IMR-90 (cell line): Measurements from ENCODE around the gene ME3. TPM values are rescaled to one million over a fixed set of nuclear protein-coding genes. Genes with fewer than 3 reads are reported as not detected.

Experiments
- ATAC-seq: fragments of 200-7000 bp; cut with Tn5 transposase; 2 replicates; pipeline ENCODE4 v1.9.1; 2020; ENCODE audit warnings: low read depth, mild to moderate bottlenecking, moderate library complexity
- BruUV-seq: library from RNA; stranded (reverse); fragments of 400-500 nt; replicated peaks from 2 replicates; lab custom pipeline; 2021; lab: Mats Ljungman, UMichigan
- CTCF ChIA-PET: fragments of 300-600 bp; formaldehyde crosslinking; extraction: SDS; loops from one replicate; lab custom pipeline; 2021; ENCODE audit warnings: antibody characterized with exemption; lab: Yijun Ruan, JAX
- POLR2A ChIA-PET: fragments of 300-600 bp; sonication (Branson Sonifier 250); formaldehyde crosslinking; loops from one replicate; lab custom pipeline; 2022; ENCODE audit warnings: antibody characterized with exemption; ENCODE audit not compliant: unreplicated experiment; lab: Charles Lee
- DNase-seq: peaks from one replicate; pipeline ENCODE4 v3.0.0; 2013
- H2AFZ ChIP-seq: replicated peaks from 2 replicates; pipeline ENCODE3; 2013; ENCODE audit warnings: low read length, mild to moderate bottlenecking; ENCODE audit not compliant: poor library complexity
- H2AK5ac ChIP-seq: 2 replicates; pipeline ENCODE4 v1.6.1; 2013; ENCODE audit warnings: low read depth, low read length, inconsistent platforms
- H2AK9ac ChIP-seq: replicated peaks from 2 replicates; pipeline ENCODE3; 2013; ENCODE audit warnings: mild to moderate bottlenecking, low read depth, low read length, moderate library complexity; ENCODE audit not compliant: poor library complexity
- H2BK120ac ChIP-seq: 2 replicates; pipeline ENCODE4 v1.6.1; 2013; ENCODE audit warnings: low read depth, low read length, inconsistent platforms
- H2BK15ac ChIP-seq: 3 replicates; pipeline ENCODE4 v1.6.1; 2013; ENCODE audit warnings: low read depth, low read length, inconsistent platforms
- H2BK20ac ChIP-seq: 2 replicates; pipeline ENCODE4 v1.6.1; 2013; ENCODE audit warnings: low read depth, mild to moderate bottlenecking, inconsistent platforms, low read length, moderate library complexity
- H2BK5ac ChIP-seq: 2 replicates; pipeline ENCODE4 v1.6.1; 2013; ENCODE audit warnings: mild to moderate bottlenecking, low read depth, low read length, inconsistent platforms; ENCODE audit not compliant: poor library complexity, severe bottlenecking
- H3K14ac ChIP-seq: replicated peaks from 2 replicates; pipeline ENCODE4 v1.6.1; 2013; ENCODE audit warnings: low read depth, low read length, inconsistent platforms
- H3K18ac ChIP-seq: 2 replicates; pipeline ENCODE4 v1.6.1; 2013; ENCODE audit warnings: low read depth, low read length, control low read depth
- H3K23ac ChIP-seq: 2 replicates; pipeline ENCODE4 v1.6.1; 2013; ENCODE audit warnings: low read depth, low read length, inconsistent platforms
- H3K27ac ChIP-seq: 2 replicates; pipeline ENCODE4 v1.5.1; 2013; ENCODE audit warnings: mild to moderate bottlenecking, control low read depth, low read length; ENCODE audit not compliant: insufficient read depth
- H3K27me3 ChIP-seq: 2 replicates; pipeline ENCODE4 v1.6.1; 2013; ENCODE audit warnings: low read length; ENCODE audit not compliant: control insufficient read depth, insufficient read depth
- H3K36me3 ChIP-seq: 2 replicates; pipeline ENCODE4 v1.6.1; 2013; ENCODE audit warnings: low read length, mixed read lengths; ENCODE audit not compliant: control insufficient read depth, insufficient read depth
- H3K4ac ChIP-seq: 2 replicates; pipeline ENCODE4 v1.6.1; 2013; ENCODE audit warnings: low read depth, low read length, inconsistent platforms
- H3K4me1 ChIP-seq: 2 replicates; pipeline ENCODE4 v1.6.1; 2013; ENCODE audit warnings: low read length, mixed read lengths; ENCODE audit not compliant: control insufficient read depth, insufficient read depth
- H3K4me2 ChIP-seq: 2 replicates; pipeline ENCODE4 v1.6.1; 2013; ENCODE audit warnings: low read depth, mild to moderate bottlenecking, control low read depth, low read length, moderate library complexity
- H3K4me3 ChIP-seq: 2 replicates; pipeline ENCODE4 v1.5.1; 2013; ENCODE audit warnings: low read depth, mild to moderate bottlenecking, control low read depth, low read length, moderate library complexity; ENCODE audit not compliant: insufficient read depth
- H3K56ac ChIP-seq: 2 replicates; pipeline ENCODE4 v1.6.1; 2013; ENCODE audit warnings: low read length, inconsistent platforms; ENCODE audit not compliant: insufficient read depth; ENCODE audit errors: extremely low read depth
- H3K79me1 ChIP-seq, 2 experiments: 2 replicates each; pipeline ENCODE4 v1.6.1; 2013; ENCODE audit warnings: low read length in 2 of 2, inconsistent platforms in 1 of 2, low read depth in 1 of 2
- H3K9ac ChIP-seq: 2 replicates; pipeline ENCODE4 v1.6.1; 2013; ENCODE audit warnings: low read depth, low read length, control low read depth
- H3K9me1 ChIP-seq: 2 replicates; pipeline ENCODE4 v1.6.1; 2013; ENCODE audit warnings: low read length, inconsistent platforms; ENCODE audit not compliant: insufficient read depth
- H3K9me3 ChIP-seq: 2 replicates; pipeline ENCODE4 v1.6.1; 2013; ENCODE audit warnings: low read length; ENCODE audit not compliant: control insufficient read depth, insufficient read depth
- H4K20me1 ChIP-seq: 2 replicates; pipeline ENCODE4 v1.6.1; 2013; ENCODE audit warnings: low read length, inconsistent platforms; ENCODE audit not compliant: insufficient read depth
- H4K5ac ChIP-seq: 2 replicates; pipeline ENCODE4 v1.6.1; 2013; ENCODE audit warnings: mild to moderate bottlenecking, low read depth, low read length, control low read depth
- H4K8ac ChIP-seq, 2 experiments: 2 replicates each; pipeline ENCODE4 v1.6.1; 2013; ENCODE audit warnings: low read depth in 2 of 2, low read length in 2 of 2, control low read depth in 1 of 2, inconsistent platforms in 1 of 2
- H4K91ac ChIP-seq: 2 replicates; pipeline ENCODE4 v1.6.1; 2013; ENCODE audit warnings: low read depth, low read length, inconsistent platforms; ENCODE audit not compliant: insufficient read depth
- BHLHE40 ChIP-seq: fragments of 150-350 bp; IDR thresholded peaks from 2 replicates; pipeline ENCODE4 v1.6.1; 2016; ENCODE audit warnings: mild to moderate bottlenecking, low read depth, low read length
- CEBPB ChIP-seq: IDR thresholded peaks from 2 replicates; pipeline ENCODE4 v1.6.1; 2012; ENCODE audit warnings: low read depth, low read length, improper control_type of control experiment
- CHD1 ChIP-seq: IDR thresholded peaks from 2 replicates; pipeline ENCODE4 v1.6.1; 2012; ENCODE audit warnings: low read depth, low read length, improper control_type of control experiment
- CTCF ChIP-seq: conservative IDR thresholded peaks from 2 replicates; pipeline ENCODE4 v1.5.1; 2012; ENCODE audit warnings: mild to moderate bottlenecking, low read depth, low read length, improper control_type of control experiment
- ELK1 ChIP-seq: fragments of 150-350 bp; IDR thresholded peaks from 2 replicates; pipeline ENCODE4 v1.6.1; 2016; ENCODE audit warnings: low read depth, mild to moderate bottlenecking, low read length, moderate library complexity, borderline replicate concordance
- FOS ChIP-seq: fragments of 150-350 bp; IDR thresholded peaks from 2 replicates; pipeline ENCODE4 v1.6.1; 2016; ENCODE audit warnings: low read depth, low read length
- MAFK ChIP-seq: IDR thresholded peaks from 2 replicates; pipeline ENCODE4 v1.6.1; 2012; ENCODE audit warnings: low read depth, low read length, improper control_type of control experiment
- MAZ ChIP-seq: IDR thresholded peaks from 2 replicates; pipeline ENCODE4 v1.6.1; 2012; ENCODE audit warnings: low read depth, mild to moderate bottlenecking, low read length, improper control_type of control experiment, moderate library complexity, borderline replicate concordance
- MXI1 ChIP-seq: IDR thresholded peaks from 2 replicates; pipeline ENCODE4 v1.6.1; 2012; ENCODE audit warnings: low read depth, mild to moderate bottlenecking, low read length, moderate library complexity, borderline replicate concordance
- NFE2L2 ChIP-seq: fragments of 150-350 bp; IDR thresholded peaks from 2 replicates; pipeline ENCODE4 v1.6.1; 2016; ENCODE audit warnings: low read depth, mild to moderate bottlenecking, low read length
- POLR2A ChIP-seq: IDR thresholded peaks from 2 replicates; pipeline ENCODE4 v1.6.1; 2012; ENCODE audit warnings: mild to moderate bottlenecking, low read depth, low read length
- RAD21 ChIP-seq: IDR thresholded peaks from 2 replicates; pipeline ENCODE4 v1.6.1; 2012; ENCODE audit warnings: low read length, improper control_type of control experiment
- RCOR1 ChIP-seq: IDR thresholded peaks from 2 replicates; pipeline ENCODE4 v1.6.1; 2012; ENCODE audit warnings: mild to moderate bottlenecking, low read length, improper control_type of control experiment; ENCODE audit not compliant: insufficient replicate concordance
- RFX5 ChIP-seq: IDR thresholded peaks from 2 replicates; pipeline ENCODE4 v1.8.0; 2012; ENCODE audit warnings: low read depth, mild to moderate bottlenecking, low read length, moderate library complexity
- SMC3 ChIP-seq: fragments of 150-350 bp; IDR thresholded peaks from 2 replicates; pipeline ENCODE4 v1.6.1; 2016; ENCODE audit warnings: low read depth, mild to moderate bottlenecking, antibody characterized with exemption, low read length, moderate library complexity
- USF2 ChIP-seq: fragments of 150-350 bp; IDR thresholded peaks from 2 replicates; pipeline ENCODE4 v1.6.1; 2017; ENCODE audit warnings: mild to moderate bottlenecking, antibody characterized with exemption, low read length, low read depth
- WGBS, 2 experiments: methylation state at CpG; one replicate each; pipeline versions ENCODE4 v1.1.5 to v1.1.7; 2013; ENCODE audit warnings: missing lambda C conversion rate in 2 of 2; ENCODE audit not compliant: insufficient read length in 1 of 2; ENCODE audit errors: extremely low coverage in 2 of 2; 5-methylcytosine and 5-hydroxymethylcytosine counted together
- dilution Hi-C: fragments of 300-500 bp; cut with HindIII; formaldehyde crosslinking; loops from one replicate; pipeline ENCODE4 v1.14.3; 2018; ENCODE audit warnings: low sequenced_read_pairs; ENCODE audit not compliant: unreplicated experiment
- in situ Hi-C: fragments of 300-500 bp; cut with MboI; formaldehyde crosslinking; loops from 3 replicates; pipeline ENCODE4 v1.14.3; 2019; ENCODE audit warnings: low sequenced_read_pairs, inconsistent platforms, mixed read lengths
- intact Hi-C: fragments of 100-400 bp; cut with micrococcal nuclease; formaldehyde crosslinking; loops from 2 replicates; pipeline ENCODE4 v1.10.0; 2022
- polyA plus RNA-seq, 3 experiments: library from polyadenylated mRNA; depleted of rRNA; stranded (reverse); fragments of >200 nt; gene quantifications; 2 replicates each; pipeline ENCODE4 v1.2.3, GENCODE V29; 2012; ENCODE audit warnings: low replicate concordance in 1 of 3
- total RNA-seq: library from RNA; depleted of rRNA; stranded (reverse); fragments of >200 nt; gene quantifications from 2 replicates; pipeline ENCODE4 v1.2.3, GENCODE V29; 2012

ME3 gene
- total and polyA plus RNA-seq, 2 of the 4 experiments (the other 2 are of a cell fraction) = 7.8 to 9.0 TPM

GRCh38 chr11:86595451-86595850, 77.0 kb downstream of the ME3 start:
- no peak overlapping the region for H2AFZ ChIP-seq
- H3K4me1 ChIP-seq = peaks cover 9% of the 10 kb centered on the region
- H3K56ac ChIP-seq = no peak overlapping the region
- no peak overlapping the region for H3K4me3 ChIP-seq
- H3K27me3 ChIP-seq = no peaks in the 10 kb centered on the region
- H4K5ac ChIP-seq = peak overlapping the region; percentile 64; the same call in 1 of the 2 replicates
- H3K9me1 ChIP-seq = peaks cover 15% of the 10 kb centered on the region
- DNase-seq (no peak), ATAC-seq (no peak)
- peak overlapping the region; percentile 96 for H3K14ac ChIP-seq
- peak overlapping the region; percentile 45 for H4K91ac ChIP-seq
- no peak overlapping the region for H3K4me2 ChIP-seq
- BruUV-seq = no TSS peak
- H3K9me3 ChIP-seq = no peaks in the 10 kb centered on the region; the same call in 1 of the 2 replicates
- in situ Hi-C loops (no loop called here), intact Hi-C loops (no loop called here), dilution Hi-C loops (no loop called here)
- peak overlapping the region; percentile 17; the same call in 1 of the 3 replicates for H2BK15ac ChIP-seq
- H2BK120ac ChIP-seq = peak overlapping the region; percentile 78
- no peak overlapping the region for H3K27ac ChIP-seq
- H2BK20ac ChIP-seq = peak overlapping the region; percentile 53
- no peaks in the 10 kb centered on the region for H3K36me3 ChIP-seq
- ChIA-PET POLR2A (no interaction called here), CTCF (no interaction called here)
- no peak overlapping the region for H3K9ac ChIP-seq
- TF ChIP-seq NFE2L2 = no peak
- no peak for TF ChIP-seq RCOR1
- no peak for TF ChIP-seq CTCF
- TF ChIP-seq CEBPB = no peak
- no peak for TF ChIP-seq USF2
- no peak for TF ChIP-seq BHLHE40
- TF ChIP-seq FOS = no peak
- no peak for TF ChIP-seq SMC3
- TF ChIP-seq MAZ = no peak
- TF ChIP-seq POLR2A = no peak
- no peak for TF ChIP-seq MXI1
- TF ChIP-seq RAD21 = no peak
- TF ChIP-seq CHD1 = no peak
- no peak for TF ChIP-seq MAFK
- TF ChIP-seq RFX5 = no peak
- TF ChIP-seq ELK1 = no peak
- H2AK9ac ChIP-seq = no peak overlapping the region
- peak overlapping the region in 1 of 2 experiments; percentile 79; a peak in 2 of 4 replicates for H4K8ac ChIP-seq
- peak overlapping the region; percentile 17; the same call in 1 of the 2 replicates for H3K23ac ChIP-seq
- peak overlapping the region; percentile 81; the same call in 1 of the 2 replicates for H3K18ac ChIP-seq
- peak overlapping the region; percentile 80 for H2AK5ac ChIP-seq
- peaks cover 0 to 15% of the 10 kb centered on the region in 2 experiments; a peak in 1 of 4 replicates for H3K79me1 ChIP-seq
- H4K20me1 ChIP-seq = no peaks in the 10 kb centered on the region
- peak overlapping the region; percentile 66 for H2BK5ac ChIP-seq
- H3K4ac ChIP-seq = peak overlapping the region; percentile 91
- WGBS, 2 experiments = no CpG with 5 or more reads among the region's 3 CpGs
